ENCODE data around the gene RNU5B-1.
A peak's percentile ranks its signal among the peaks of the same experiment; 100 is the strongest.
"Not testable (repeated sequence)": the region's sequence is repeated elsewhere in the genome, so short reads cannot be mapped to it uniquely, and the experiment has no call there.

The RNU5B-1 gene

DNA sequence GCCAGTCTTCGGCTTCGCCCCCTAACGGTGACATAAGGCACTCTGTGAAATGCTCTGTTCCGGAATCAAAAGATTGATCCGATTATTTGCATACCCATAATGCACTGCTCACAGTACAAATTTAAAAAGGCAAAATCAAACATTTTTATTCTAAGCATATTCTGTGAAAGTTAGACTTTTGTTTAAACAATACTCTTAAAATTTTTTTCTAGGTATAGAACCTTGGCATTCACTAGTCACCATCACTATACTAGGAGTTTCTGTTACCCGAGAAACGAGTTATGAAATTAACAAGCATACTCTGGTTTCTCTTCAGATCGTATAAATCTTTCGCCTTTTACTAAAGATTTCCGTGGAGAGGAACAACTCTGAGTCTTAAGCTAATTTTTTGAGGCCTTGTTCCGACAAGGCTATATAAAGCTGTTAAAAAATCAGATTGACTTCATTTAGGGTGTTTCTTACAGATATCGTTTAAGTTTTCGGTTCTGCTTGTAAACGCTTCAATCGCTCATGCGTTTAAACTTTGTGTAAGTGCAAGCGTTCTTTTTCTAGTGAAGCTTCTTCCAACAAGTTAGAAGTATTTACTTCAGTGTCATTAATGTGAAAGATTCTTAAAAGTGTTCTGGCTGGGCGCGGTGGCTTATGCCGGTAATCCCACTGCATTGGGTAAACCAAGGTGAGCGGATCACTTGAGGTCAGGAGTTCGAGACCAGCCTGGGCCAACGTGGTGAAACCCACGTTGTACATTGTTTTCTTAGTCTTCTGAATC, at the start of gene RNU5B-1:
RNU5B-1 (plus strand) TSS at position 297 of the 769 bp plus-strand sequence.
- DNase-seq (ENCODE audit: low read depth in 1 of 2, low spot score in 1 of 2): peak; percentile 37 to 61

DNA sequence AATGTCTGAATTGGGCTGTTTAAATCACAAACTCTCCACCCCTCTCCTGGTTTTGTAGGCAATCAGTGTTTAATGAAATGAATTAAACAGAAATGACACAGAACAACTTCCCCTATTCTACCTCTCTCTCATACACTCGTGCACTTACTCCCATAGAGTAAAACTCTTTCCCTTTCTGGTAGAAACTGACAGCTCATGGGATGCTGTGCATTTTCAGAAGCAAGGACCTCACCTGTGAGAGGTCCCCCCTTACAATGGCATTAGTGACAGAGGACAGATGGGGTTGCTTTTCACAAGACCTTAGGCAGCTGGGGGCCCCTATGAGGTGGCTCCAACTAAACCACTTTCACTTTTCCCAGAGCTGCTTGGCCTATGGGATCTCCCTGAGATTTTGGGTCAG, 49.7 kb upstream of the RNU5B-1 start:
- DNase-seq (ENCODE audit: low read depth in 1 of 2, low spot score in 1 of 2): no peak

DNA sequence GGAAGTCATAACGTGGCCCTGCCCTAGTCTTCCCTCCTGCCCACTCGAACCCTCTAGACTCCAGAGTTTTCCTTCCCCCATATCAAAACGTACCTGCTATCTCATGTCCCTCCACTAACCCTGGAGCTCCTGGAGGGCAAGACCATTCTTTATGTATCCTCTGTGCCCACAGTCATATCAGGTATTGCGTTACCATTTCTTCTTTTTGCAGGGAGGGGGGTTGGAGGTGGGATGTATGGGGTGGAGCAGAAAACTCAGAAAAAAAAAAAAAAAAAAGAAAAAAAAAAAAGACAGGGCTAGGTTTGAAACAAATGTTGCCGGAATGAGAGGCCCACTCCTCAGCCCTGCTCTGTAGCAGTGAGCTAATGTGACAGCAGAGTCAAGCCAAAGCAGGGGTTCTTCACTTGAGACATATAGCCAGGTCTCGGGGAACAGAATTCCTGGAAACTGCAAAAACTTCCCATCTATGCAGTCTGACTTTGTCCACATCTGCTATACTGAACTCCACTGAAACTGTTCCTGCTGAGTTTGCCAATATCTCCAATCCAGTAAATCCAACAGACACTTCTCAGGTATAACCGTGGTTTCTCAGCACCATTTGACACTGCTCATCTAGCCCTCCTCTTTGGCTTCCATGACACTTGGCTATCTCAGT, 48.9 kb upstream of the RNU5B-1 start:
- no peak for DNase-seq (ENCODE audit: low read depth in 1 of 2, low spot score in 1 of 2)

DNA sequence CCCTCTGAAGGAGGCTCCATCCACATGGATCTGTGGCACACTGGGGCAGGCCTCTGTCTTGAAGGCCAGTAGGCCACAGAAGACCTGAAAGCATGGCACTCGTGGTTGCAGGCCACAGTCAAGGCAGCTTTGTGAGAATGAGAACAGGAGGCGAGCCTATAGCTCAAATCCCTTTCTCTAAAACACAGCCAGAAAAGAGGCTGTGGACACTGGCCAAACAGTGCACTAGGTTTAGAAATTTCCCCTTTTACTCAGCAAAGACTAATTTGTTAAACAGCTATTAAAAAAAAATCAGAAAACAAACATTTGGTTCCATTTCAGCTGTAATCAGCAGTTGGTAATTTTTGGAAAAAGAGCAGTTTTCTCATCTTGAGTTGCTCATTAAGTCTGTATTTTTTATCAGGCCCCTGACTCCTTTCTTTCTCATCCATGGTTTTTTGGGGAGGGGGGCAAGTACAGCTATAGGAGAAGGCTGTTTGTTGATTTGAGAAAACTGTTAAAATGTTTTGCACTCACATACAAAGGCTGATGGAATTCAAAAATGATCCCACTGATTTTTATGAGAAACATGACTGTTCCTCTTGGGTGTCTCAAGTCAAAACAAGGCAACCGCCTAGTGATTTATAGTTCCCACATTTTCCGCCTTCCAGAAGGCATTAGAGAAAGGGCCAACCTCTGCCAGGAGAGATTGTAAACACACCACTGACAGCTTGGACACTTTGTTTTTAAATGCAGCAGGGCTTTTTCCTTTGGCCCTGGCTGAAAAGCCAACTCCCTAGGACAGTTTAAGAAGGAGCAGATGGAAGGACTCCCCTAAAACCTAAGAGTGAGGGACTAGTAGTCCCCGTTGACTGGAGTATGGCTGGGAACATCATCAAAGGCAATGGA, 45.9 kb upstream of the RNU5B-1 start:
- DNase-seq (ENCODE audit: low read depth in 1 of 2, low spot score in 1 of 2): no peak

DNA sequence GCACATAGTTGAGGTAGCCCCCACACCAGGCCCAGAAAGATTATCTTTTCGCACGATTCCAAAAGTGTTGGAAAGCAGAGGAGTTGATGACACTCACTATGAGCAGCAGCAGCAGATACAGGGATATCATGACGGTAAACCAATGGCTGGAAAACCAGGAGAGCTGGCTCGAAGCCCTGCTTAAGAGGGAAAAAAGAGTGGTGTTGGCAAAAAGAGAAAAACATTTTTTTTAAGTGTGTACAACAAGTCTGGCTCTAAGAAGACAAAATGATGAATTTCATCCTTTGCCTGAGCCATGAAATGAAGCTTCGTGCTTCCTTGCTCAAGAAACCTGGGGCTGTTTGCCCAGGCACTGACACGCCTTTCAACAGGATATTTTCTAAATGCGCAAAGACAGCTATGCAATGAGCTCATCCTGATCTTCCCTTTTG, 45.1 kb upstream of the RNU5B-1 start:
- DNase-seq (ENCODE audit: low read depth in 1 of 2, low spot score in 1 of 2): no peak

DNA sequence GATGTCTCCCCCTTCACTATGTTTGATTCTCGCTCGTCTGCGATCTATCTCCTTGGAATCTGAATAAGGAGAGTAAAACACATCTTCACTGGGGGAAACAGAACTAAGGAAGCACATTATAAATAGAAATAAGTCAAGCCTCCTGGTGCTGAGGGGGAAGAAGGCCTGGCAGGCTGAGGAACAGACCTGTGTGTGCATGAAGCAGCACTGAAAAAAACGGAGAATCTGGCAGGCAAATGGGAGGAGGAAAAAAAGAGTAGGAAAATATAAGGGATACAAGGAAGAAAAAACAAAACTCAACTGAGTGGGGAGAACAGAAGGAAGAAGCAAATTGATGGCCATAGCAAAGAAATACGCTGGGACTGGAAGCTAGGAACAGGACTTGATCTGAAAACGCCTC, 43.5 kb upstream of the RNU5B-1 start:
- DNase-seq (ENCODE audit: low read depth in 1 of 2, low spot score in 1 of 2): no peak

DNA sequence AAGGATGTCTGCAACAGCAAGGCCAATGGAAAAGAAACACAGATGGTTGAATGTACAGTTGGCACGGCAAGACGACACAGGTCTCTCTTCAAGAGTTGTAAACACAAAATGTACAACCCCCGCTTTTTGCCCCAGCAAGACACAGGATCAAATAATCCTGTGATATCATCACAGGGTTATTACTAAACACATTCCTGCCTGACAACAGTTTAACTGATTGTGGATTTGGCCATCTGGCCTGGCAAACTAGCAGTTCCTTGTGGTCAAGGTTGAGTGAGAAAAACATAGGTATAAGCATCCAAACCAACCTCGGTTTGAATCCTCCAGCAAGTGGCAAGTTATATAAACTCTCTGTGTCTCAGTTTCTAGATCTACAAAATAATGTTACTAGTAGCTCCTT, 41.2 kb upstream of the RNU5B-1 start:
- no peak for DNase-seq (ENCODE audit: low read depth in 1 of 2, low spot score in 1 of 2)

DNA sequence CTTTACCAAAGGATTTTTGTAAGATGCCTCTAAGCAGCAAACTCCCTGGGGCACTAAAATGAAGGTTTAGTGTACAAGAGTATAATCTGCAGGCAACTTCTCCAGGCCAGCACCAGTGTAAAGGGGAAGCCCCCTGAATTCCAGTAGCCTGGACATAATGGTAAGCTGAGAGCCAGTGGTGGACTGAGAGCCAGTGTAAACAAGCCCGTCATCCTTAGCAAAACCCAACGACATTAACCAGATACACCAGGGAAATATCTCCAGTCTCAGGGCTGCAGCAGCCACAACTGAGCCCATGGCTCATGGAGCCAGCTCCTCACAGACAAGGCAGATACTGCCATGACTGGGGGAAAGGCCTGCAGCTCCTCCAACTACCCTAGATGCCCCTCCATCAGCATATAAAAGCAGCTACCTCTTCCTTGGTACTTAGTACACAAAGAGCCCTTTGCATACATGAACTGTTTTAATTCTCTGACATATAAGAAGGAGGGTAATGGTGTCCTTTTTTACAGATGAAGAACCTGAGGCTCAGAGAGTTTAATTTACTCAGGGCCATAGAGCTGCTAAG, 39.5 kb upstream of the RNU5B-1 start:
- DNase-seq (ENCODE audit: low read depth in 1 of 2, low spot score in 1 of 2): no peak

DNA sequence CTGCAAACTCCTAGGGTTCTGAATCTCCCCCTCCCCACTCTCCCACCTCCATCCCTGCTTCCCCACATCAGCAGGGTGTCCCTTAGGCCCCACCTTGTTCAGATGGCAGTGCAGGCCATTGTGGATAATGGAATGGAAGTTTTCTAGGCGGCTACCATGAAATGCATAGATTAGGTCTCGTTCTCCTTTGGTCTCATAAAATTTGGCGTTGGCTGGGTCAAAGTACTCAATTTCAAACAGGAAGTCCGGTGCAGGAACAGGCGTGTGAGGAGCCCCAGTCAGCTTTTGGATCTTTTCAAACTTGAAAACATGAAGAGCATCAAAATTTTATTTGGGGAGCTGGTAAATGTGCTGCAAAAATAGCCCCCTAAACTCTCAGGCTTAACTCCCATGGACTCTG, 38.0 kb upstream of the RNU5B-1 start:
- no peak for DNase-seq (ENCODE audit: low read depth in 1 of 2, low spot score in 1 of 2)

DNA sequence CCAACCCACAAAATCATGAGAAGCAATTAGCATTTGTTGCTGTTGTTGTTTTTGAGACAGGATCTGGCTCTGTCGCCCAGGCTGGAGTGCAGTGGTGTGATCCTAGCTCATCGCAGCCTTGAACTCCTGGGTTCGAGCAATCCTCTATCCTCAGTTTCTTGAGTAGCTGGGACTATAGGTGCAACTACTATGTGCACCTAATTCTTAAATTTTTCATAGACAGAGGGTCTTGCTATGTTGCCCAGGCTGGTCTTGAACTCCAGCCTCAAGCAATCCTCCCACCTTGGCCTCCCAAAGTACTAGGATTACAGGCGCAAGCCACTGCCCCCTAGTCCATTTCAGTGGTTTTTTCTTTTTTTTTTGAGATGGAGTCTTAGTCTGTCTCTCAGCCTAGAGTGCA, 36.1 kb upstream of the RNU5B-1 start:
- no peak for DNase-seq (ENCODE audit: low read depth in 1 of 2, low spot score in 1 of 2)

DNA sequence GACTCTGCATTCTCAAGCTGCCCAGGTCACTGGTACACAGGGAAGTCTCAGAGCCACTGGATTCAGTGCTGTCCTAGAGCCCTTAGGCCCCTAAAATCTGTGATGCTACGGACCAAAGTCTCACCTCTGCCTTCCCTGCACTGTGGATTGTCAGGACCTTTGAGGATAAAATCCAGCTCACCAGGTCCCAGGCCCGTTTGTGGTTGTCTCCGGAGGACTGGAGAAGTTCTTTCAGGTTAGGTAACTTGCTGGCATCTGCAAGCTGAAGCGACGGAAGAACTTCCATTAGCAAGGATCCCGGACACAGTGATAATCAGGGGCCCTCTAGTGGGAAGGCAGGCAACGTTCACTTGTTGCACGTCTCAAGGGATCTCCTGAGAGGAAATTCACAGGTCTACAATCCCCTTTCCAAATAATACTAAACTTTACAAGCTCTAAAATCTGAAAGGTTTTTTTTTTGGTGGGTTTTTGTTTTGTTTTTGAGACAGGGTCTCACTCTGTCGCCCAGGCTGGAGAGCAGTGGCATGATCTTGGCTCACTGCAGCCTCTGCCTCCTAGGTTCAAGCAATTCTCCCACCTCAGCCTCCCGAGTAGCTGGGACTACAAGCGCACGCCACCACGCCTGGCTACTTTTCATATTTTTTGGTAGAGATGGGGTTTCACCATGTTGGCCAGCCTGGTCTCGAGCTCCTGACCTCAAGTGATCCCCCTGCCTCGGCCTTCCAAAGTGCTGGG, 33.5 kb upstream of the RNU5B-1 start:
- DNase-seq (ENCODE audit: low read depth in 1 of 2, low spot score in 1 of 2): not testable (repeated sequence)

DNA sequence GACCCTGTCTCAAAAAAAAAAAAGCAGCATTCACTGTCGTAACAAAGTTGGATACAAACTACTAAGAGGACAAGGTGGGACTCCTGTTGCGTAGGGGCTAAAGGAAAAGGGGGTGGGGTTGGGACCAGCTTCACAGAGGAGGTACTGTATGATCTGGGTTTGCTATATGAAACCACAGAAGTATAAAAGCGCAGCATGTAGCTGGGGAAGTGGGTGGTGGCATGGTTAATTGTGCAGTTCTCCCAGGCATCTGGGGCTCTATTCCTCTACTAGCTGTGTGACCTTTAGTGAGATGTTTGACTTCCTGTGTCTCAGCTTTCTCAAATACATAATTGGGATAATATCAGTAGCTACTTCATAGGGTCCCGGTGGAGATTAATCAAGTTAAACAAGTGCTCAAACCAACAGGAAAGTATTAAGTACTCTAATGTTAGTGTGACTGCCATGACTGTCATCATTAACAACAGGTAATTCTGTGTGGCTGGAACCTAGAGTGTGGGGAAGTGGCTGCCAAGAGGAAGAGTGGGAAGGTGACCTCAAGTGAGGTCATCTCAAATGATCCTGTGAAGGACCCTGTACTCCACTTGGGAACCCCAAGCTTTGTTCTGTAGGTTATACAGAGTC, 29.3 kb upstream of the RNU5B-1 start:
- DNase-seq (ENCODE audit: low read depth in 1 of 2, low spot score in 1 of 2): no peak

DNA sequence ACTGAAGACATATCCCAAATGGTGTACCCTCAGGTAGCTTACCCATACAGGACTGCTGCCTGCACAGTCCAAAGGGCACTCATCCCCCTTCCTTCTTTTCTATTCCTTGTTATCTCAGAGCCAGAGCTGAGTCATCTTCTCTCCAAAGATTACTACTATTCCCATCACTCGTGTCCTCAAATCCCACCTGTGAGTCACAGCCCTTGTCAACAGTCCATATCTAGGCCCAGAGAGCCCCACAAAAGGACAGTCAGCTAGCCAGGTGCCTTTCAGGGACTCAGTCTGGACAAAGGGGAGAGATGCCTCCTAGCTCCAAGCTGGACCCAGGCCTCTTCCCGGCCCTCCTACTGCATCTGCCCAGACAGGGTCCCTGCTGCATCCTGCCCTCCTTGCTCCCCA, 28.8 kb upstream of the RNU5B-1 start:
- DNase-seq (ENCODE audit: low read depth in 1 of 2, low spot score in 1 of 2): no peak

DNA sequence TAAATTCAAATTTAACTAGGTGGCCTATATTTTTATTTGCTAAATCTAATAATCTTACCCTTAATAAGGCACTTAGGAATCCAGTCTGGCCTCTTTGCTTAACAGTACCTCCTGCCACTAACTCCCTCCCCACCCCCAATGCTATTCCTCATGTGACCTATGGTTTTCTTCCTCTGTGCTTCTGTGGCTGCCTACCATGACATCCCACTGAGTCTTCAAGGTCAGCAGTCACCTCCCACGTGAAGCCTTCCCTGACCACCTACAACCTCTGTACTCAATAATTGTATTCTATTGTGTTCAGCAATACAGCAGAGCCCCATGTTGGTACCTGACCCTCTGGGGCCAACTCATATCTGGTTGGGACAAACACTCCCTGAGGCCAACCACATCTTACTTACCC, 27.5 kb upstream of the RNU5B-1 start:
- no peak for DNase-seq (ENCODE audit: low read depth in 1 of 2, low spot score in 1 of 2)

DNA sequence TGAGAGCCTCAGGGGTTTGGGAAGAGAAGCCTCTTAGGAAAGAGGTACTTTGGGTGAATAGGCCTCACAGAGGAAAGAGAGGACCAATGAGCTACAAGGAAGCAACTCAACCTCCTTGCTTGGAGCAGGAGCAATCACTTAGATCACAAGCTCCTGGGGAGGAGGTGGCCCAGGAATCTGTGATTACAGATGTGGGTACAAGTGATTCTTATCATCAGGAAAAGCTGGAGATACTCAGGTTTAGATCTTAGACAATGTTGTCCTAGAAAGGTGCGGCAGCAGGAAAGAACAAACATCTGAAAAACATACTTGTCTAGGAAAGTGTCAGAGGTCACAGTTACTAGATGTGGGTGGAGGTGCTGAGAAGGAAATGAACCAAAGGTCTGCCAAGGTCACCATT, 26.0 kb upstream of the RNU5B-1 start:
- no peak for DNase-seq (ENCODE audit: low read depth in 1 of 2, low spot score in 1 of 2)

DNA sequence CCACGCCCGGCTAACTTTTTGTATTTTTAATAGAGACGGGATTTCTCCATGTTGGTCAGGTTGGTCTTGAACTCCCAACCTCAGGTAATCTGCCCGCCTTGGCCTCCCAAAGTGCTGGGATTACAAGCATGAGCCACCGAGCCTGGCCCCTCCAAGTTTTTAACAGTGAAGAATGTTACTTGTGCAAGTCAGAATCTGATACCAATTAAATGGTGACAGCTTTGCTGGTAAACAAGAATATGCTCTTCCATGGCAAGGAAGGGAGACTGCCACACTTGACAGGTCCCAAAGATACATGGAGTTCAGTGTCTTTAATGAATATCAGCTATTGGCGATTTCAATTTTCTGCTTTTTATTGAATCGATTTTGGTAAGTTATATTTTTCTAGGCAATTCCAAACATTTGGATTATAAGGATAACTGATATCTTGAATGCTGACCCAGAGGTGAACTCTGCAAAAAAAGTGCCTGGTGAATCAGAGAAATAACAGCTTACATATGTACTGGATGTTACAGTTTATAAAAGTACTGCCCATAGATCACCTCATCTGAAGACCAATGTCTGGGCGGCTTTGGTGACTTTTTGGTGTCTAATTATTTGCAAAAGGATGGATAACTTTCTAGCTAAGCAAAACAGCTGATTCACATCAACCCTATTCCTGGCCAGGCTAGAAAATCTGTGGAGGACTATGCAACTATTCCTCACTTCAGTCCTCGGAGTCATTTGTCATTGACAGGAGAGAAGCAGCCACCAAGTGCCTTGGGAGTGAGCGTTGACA, 19.0 kb upstream of the RNU5B-1 start:
- no peak for DNase-seq (ENCODE audit: low read depth in 1 of 2, low spot score in 1 of 2)

DNA sequence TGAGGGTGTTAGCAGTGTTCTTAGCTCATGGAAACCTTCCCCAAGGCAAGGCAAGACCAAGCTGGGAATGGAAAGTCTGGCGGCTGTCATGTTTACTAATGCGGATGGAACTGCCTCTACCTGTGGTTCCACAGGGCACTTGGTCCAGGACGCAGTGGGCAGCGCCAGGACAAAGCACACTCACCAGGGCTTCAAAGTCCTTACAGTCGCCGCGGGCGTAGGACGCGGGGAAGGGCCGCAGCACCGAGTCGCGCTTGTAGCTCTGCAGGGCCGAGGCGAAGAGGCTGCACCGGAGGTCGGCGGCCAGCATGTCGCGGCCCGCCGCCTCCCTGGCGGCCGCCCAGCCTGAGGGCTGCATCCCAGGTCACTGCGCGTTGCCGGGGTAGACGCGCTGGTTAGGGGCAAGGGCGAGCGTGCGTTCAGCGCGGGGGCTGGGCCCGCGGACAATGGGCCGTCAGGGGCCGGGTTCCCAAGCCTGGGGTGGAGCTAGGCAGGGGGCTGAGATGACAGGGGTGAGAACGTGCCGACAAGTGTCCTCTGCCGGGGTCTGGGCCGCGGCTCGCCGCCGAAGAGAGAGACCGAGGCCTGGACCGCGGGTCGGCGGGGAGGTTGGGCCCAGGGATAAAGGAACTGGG, 18.3 kb upstream of the RNU5B-1 start:
- DNase-seq (ENCODE audit: low read depth in 1 of 2, low spot score in 1 of 2): no peak

DNA sequence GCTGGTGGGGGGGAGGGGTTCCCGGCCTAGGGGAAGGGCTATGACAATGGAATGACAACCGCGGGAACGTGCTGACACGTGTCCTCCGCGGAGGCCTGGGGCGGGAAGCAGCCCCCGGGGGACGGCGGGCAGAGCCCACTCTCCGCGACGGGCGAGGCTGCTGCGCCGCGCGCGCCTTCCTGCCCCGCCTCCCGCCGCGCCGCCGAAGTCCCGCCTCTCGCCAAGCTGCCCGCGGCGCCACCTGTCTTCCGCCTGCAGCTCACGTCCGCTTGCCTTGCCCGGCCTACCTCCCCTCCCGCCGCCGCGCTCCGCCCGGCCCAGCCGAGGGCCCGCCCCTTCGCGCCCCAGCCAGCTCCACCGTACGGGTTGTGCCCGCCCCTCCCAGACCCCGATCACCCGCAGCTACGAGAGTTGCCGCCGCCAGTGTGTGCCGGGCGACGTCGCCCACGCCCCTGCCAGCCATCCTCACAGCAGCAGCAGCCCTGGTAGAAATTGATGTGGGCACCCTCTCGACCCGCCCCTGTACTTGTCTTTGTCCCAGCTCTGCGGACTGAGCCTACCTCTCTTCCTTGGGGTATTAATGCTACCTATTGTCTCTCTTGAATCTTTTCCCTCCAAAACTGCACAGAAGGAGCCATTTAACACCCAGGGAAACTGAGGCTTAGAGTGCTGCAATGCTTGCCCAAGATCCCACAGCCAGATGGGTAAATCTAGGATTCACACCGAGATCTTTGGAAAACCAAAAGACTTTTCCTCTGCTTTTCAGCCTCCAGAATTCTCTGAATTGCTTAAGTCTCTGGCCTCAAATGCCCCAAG, 17.6 kb upstream of the RNU5B-1 start, which contains the start of gene PARP16:
PARP16 (minus strand) TSS at position 180 of the 816 bp plus-strand sequence. CDS start 457 bp downstream, outside the sequence.
- DNase-seq (ENCODE audit: low read depth in 1 of 2, low spot score in 1 of 2): peak; percentile 82 to 89

All from activated T-helper 1 cell treated with anti-CD3 and anti-CD28 coated beads, Interleukin-2, amount 50 U/mL, for 16 hours (primary cell).